GM06990 (cell line): ENCODE measurements around the gene PIPOX.

ENCODE experiments used
- DNase-seq: peaks from one replicate; pipeline ENCODE4 v3.0.0-alpha.2; 2011; ENCODE audit not compliant: insufficient read length; ENCODE audit errors: extremely low read depth
- H3K27me3 ChIP-seq: replicated peaks from 2 replicates; pipeline ENCODE4 v1.6.0; 2011; ENCODE audit warnings: low read length; ENCODE audit not compliant: control insufficient read depth, insufficient read depth
- H3K36me3 ChIP-seq: 2 replicates; pipeline ENCODE4 v1.5.1; 2011; ENCODE audit warnings: low read length; ENCODE audit not compliant: control insufficient read depth, insufficient read depth
- H3K4me3 ChIP-seq: replicated peaks from 2 replicates; pipeline ENCODE4 v1.5.1; 2011; ENCODE audit warnings: low read depth, mild to moderate bottlenecking, control low read depth, low read length
- CTCF ChIP-seq: IDR thresholded peaks from 2 replicates; pipeline ENCODE4 v1.5.1; 2011; ENCODE audit warnings: low read length, control low read depth, mild to moderate bottlenecking, inconsistent platforms; ENCODE audit not compliant: insufficient read depth, poor library complexity, severe bottlenecking

PIPOX gene

DNA sequence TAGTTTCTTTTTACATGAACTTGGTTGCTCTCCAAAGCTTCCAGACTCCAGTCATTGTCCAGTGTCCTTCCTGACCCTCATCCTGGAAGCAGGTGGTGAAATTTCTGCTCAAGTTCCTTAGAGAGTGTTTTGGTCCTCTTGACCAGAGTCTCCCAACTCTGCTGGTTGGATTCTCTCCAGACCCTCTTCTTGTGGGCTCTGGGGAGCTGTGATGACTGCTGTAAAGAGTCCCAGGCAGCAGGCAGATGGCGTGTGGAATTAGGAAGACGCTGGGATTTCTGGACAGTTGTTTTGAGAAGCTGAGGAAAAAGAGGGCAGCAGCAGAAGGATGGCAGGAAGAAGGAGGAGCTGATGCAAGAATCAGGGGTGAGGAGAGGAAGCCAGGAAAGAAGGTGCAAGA, 35.5 kb upstream of the PIPOX start:
- no peak for TF ChIP-seq CTCF
- H3K36me3 ChIP-seq = no peaks in the 10 kb centered on the region
- no peak for DNase-seq
- no peaks in the 10 kb centered on the region; the same call in 1 of the 2 replicates for H3K27me3 ChIP-seq
- no peak overlapping the region for H3K4me3 ChIP-seq

- Histone ChIP-seq H3K4me3 (no peak overlapping the region), H3K36me3 (no peaks in the 10 kb centered on the region), H3K27me3 (no peaks in the 10 kb centered on the region)
- DNase-seq = no peak
- no peak for TF ChIP-seq CTCF
These were observed 35.0 kb upstream of the PIPOX start for GRCh38 chr17:29007860-29008455.

DNA sequence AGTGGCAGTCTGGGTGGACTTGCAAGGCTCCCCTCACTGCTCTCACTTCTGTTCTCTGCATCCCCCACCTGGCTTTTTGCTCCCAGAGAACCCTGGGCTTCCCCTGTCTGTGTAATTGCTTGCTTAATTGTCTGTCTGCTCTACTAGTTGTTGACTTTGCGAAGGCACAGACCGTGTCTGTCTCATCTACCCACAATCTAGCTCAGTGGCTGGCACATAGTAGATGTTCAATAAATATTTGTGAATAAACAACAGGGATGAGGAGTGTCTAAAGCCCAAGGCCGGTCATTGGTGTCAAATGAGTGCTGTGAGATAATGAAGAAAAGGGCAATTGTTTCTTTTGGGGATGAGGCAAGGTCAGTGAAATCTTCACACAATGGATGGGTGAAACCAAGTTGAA, 34.4 kb upstream of the PIPOX start:
- TF ChIP-seq CTCF = no peak
- H3K36me3 ChIP-seq = no peaks in the 10 kb centered on the region
- DNase-seq = no peak
- no peaks in the 10 kb centered on the region for H3K27me3 ChIP-seq
- H3K4me3 ChIP-seq = no peak overlapping the region

- Histone ChIP-seq H3K4me3 (no peak overlapping the region), H3K36me3 (no peaks in the 10 kb centered on the region), H3K27me3 (no peaks in the 10 kb centered on the region; the same call in none of the 2 replicates)
- no peak for DNase-seq
- no peak for TF ChIP-seq CTCF
These were observed 32.8 kb upstream of the PIPOX start for GRCh38 chr17:29010129-29010528.

GRCh38 chr17:29010586-29010985, 32.4 kb upstream of the PIPOX start:
- no peak for TF ChIP-seq CTCF
- Histone ChIP-seq H3K4me3 (no peak overlapping the region), H3K27me3 (no peaks in the 10 kb centered on the region; the same call in none of the 2 replicates), H3K36me3 (no peaks in the 10 kb centered on the region)
- DNase-seq = no peak

DNA sequence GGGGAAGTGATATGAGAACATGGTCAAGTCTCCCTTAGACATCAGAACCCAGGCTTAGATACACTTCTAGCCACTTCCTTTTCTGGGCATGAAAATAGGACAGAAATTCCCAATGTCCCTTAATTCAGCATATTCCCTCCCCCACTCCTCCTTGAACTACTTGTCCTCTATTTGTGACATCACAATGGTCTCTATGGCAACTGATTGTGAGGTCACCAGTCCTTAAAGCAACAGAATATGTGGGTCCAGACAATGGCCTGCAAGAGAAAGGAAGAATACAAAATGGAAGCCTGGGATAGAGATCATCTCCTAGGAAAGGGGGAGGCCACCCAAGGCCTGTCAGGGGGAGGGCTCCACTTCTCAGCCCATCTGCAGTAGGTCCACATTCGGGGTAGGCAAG, 30.4 kb upstream of the PIPOX start:
- H3K4me3 ChIP-seq = no peak overlapping the region
- no peaks in the 10 kb centered on the region for H3K36me3 ChIP-seq
- TF ChIP-seq CTCF = no peak
- no peak for DNase-seq
- no peaks in the 10 kb centered on the region; the same call in none of the 2 replicates for H3K27me3 ChIP-seq
